NCI-H2029 treated with DMSO at 0.1 percent for 48 hours (cell line): ENCODE data around the gene OR2V1.
"Not testable (repeated sequence)": the region's sequence is repeated elsewhere in the genome, so short reads cannot be mapped to it uniquely, and the experiment has no call there.

Experiments
- DNase-seq: peaks from one replicate; lab custom pipeline; 2025; lab: John Stamatoyannopoulos, UW

OR2V1 gene, protein sequence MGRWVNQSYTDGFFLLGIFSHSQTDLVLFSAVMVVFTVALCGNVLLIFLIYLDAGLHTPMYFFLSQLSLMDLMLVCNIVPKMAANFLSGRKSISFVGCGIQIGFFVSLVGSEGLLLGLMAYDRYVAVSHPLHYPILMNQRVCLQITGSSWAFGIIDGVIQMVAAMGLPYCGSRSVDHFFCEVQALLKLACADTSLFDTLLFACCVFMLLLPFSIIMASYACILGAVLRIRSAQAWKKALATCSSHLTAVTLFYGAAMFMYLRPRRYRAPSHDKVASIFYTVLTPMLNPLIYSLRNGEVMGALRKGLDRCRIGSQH

DNA sequence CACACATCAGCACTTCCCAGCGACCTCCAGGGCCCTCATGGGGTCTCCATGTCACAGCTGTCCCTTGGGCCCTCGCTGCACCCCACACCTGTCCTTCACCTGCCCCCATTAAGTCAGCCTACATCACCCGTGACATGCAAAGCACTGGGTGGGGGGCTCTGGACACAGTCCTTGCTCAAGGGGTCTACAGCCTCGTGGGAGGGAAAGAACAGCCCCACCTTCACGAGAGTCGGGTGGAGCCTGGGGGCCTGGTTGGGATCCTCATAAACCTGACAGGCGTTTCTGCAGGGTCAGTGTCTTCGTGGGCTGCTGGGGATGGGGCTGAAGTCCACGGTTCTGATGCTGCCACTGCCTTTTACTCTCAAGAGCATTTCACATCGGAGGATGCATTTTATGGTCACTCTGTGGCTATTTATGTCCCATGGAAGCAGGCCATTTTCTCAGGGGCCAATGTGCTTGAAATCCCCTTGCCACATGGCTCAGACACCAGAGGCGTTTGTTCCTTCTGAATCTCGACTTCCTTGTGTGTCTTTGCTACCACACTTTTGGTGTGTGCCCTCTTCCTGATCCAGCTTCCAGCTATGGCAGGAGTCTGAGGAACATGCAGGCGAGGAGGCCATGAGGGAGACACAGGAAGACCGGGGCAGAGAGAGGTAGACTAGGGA is at the start of gene OR2V1:
TSS of gene OR2V1 (minus strand) at position 338 of the 665 bp plus-strand sequence. CDS start 5,865 bp downstream, outside the sequence.
- no peak for DNase-seq

DNA sequence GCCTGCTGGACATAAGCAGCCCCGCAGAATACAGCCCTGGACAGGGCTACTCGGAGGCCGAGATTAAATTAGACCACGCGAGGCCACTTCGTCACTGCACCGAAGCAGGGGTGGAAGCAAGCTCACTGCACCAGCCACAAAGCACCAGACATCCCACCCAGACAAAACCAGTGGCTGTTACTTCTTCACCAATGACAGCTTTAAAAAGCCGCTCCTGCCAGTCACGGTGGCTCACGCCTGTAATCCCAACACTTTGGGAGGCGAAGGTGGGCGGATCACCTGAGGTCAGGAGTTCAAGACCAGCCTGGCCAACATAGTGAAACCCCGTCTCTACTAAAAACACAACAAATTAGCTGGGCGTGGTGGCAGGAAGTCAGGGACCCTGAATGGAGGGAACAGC is 46.6 kb upstream of the OR2V1 start:
- not testable (repeated sequence) for DNase-seq

DNA sequence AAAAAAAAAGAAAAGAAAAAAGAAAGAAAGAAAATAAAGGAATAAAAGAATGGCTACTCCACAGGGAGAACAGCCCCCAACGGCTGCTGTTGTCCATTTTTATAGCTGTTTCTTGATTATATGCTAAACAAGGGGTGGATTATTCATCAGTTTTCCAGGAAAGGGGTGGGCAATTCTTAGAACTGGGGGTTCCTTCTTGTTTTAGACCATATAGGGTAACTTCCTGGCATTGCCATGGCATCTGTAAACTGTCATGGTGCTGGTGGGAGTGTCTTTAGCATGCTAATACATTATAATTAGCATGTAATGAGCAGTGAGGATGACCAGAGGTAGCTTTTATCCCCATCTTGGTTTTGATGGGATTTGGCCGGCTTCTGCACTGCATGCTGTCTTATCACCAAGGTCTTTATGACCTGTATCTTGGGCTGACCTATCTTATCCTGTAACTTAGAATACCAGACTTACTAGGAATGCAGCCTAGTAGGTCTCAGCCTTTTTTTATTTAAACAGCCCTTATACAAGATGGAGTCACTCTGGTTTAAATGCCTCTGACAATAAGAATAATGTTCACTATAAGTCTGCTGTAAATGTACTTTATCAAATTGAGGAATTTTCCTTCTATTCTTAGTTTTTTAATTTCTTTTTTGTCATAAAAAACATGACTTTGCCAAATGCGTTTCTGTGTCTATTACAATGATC is 45.4 kb upstream of the OR2V1 start:
- no peak for DNase-seq

DNA sequence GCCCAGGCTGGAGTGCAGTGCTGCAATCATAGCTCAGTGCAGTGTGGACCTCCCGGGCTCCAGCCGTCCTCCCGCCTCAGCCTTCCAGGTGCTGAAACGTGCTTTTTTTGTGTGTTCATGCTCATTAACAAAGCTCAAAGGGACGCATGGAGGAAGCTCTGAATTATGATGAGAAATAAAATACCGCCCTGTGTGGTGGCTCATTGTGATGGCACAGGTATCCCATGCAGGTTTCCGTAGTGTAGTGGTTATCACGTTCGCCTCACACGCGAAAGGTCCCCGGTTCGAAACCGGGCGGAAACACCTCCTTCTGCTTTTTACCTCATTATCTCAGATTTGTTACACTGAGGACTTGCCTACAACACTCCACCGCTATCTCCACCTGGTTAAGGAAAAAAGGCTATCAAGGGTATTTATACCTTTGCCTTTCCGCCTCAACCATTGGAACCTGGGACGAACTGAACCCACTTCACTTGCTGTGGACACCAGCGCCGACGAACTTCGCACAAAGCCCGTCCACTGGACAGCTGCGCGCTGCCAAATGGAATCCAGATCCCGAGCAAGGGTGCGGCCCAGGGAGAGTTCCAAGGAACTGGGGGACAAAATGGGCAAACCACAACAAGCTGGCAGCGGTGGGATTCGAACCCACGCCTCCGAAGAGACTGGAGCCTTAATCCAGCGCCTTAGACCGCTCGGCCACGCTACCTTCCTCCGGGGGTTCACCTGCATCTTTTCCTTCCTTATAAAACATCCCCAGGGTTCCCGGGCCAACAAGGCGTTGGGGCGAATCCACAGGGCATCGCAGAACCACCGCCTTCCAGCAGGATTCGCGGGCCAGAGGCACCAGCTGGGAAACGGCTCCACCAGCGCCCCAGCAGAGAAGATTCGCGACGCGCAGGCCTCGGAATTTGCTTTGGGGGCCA is 42.7 kb upstream of the OR2V1 start:
- no peak for DNase-seq

DNA sequence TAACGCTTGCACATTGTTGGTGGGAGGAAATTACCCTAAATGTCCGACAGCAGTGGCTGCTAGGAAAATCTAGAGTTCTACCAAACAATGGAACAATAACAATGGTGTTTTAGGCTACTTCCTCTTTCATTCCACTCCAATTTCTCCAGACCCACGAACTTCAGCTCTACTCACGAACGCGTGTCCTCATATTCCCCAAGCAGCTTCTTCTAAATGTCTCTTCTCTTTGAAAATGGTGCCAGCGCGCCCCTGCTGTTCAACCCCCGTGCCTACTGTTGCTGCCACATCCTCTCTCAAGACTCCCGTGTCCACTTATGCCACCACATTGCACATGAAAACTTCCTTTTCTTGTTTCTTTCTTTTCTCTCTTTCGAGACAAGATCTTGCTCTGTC is 42.1 kb upstream of the OR2V1 start:
- DNase-seq: no peak

DNA sequence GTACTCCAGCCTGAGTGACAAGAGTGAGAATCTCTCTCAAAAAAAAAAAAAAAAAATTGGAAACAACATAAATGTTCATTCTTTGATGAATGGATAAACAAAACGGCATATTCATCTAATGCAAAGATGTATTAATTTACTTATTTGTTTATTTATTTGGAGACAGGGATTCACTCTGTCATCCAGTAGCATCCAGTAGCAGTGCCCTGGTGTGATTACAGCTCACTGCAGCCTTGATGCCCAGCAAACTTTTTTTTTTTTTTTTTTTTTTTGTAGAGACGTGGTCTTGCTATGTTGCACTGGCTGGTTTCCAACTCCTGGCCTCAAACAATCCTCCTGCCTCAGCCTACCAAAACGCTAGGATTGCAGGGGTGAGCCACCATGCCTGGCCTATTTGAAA is 40.8 kb upstream of the OR2V1 start:
- no peak for DNase-seq

DNA sequence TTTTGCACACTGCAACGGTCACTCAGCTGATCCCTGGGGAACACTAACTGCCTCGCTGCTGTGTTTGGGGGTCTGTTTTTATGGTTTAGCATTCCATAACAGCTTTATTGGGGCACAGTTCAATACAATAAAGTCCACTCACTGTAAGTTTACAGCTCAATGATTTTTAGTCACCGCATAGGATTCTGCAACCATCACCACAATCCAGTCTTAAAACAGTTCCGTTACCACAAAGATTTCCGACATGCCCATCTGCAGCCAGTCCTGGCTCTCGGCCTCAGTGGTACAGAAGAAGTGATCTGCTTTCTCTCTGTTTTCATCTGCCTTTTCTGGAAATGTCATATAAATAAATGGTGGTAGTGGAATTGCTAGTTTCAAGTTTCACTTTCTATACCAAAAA is 40.0 kb upstream of the OR2V1 start:
- DNase-seq: no peak

DNA sequence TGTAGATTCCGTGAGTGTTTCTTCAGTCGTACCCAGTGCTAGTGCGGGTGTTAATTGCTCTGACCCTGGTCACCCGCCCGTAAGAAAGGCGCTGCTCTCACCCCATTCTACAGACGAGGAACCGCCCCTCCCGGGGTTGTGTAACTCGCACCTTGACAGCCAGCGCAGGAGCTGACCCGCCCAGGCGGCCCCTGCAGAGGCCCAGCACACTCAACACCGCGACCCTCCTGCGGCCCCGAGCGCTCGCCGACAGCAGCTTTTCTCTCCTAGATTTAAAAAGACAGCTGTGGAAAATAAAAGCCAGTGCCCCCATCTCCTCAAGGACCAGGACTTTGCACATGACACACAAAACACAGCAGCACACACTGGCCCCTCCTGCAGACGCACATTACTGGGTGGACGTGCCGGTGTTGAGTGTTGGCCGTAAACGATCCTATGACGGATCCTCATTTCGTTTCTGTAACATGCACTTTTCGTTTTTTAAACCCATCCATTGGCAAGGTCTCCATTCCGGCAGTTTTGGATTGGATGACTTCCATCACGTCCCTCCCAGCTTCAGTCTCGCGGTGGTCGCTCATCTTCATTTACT is 39.4 kb upstream of the OR2V1 start:
- no peak for DNase-seq

DNA sequence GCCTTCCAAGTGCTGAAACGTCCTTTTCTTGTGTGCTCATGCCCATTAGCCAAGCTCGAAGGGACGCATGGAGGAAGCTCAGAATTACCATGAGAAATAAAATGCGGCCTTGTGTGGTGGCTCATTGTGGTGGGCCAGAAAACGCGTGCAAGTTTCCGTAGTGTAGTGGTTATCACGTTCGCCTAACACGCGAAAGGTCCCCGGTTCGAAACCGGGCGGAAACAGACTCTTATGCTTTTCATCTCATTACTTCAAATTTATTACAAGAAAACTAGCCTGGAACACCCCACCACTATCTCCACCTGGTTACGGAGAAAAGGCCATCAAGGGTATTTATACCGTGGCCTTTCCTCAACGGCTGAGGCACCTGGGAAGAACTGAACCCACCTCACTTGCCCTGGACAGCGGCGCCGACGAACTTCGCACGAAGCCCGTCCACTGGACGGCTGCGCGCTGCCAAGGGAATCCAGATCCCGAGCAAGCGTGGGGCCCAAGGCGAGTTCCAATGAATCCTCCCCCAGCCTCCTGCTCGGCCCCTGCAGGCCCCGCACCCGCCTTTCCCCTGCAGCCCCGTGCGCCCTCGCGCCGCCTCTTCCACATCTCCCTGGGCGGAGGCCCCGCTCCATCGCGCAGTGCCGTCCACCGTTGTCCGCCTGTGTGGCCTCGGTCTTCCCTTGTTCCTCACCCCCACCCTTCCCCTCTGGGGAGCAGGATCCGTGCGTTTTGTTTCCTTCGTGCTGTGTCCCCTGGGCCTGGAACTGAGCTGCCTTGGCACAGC is 38.7 kb upstream of the OR2V1 start:
- not testable (repeated sequence) for DNase-seq

DNA sequence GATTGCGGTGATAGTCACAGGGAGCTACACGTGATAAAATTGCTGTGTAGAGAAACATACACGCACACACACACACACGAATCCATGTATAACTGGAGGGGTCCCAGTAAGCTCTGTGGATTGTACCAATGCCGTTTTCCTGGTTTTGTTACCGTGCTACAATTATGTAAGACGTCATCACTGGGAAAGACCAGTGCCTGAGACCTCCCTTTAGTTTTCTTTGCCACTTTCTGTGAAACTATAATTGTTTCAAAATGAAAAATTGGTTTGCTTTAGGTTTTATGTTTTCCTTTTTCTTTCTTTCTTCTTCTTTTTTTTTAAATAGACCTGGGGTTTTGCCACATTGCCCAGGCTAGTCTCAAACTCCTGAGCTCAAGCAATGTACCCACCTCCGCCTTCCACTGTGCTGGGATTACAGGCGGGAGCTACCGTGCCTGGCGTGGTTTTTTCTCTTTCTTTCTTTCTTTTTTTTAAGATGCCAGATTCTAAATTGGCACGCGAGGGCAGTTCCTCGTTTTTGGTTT is 37.7 kb upstream of the OR2V1 start:
- DNase-seq: no peak

DNA sequence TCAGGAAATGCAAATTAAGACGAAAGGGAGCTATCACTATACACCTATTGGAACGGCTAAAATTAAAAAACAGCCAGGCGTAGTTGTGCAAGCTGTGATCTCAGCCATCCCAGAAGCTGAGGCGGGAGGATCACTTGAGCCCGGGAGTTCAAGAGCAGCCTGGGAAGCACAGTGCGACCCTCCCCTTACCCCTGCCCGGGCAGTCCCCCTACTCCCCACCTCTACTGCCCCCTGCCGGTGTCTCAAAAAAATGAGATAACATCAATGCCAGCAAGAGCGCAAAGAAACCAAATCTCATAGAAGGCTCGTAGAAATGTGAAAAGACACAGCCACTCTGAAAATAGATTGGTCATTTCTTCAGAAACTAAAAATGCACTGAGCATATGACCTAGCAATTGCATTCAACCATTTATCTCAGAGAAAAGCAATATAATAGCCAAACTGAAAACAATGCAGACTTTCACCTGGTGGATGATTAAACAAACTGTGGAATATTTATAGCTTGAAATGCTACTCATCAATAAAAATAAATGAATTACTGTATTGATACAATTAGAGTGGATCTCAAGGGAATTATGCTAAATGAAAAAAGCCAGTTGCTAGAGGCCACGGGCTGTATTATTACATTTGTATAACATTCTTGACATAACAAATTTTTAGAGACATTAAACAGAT is 37.0 kb upstream of the OR2V1 start:
- DNase-seq: no peak

DNA sequence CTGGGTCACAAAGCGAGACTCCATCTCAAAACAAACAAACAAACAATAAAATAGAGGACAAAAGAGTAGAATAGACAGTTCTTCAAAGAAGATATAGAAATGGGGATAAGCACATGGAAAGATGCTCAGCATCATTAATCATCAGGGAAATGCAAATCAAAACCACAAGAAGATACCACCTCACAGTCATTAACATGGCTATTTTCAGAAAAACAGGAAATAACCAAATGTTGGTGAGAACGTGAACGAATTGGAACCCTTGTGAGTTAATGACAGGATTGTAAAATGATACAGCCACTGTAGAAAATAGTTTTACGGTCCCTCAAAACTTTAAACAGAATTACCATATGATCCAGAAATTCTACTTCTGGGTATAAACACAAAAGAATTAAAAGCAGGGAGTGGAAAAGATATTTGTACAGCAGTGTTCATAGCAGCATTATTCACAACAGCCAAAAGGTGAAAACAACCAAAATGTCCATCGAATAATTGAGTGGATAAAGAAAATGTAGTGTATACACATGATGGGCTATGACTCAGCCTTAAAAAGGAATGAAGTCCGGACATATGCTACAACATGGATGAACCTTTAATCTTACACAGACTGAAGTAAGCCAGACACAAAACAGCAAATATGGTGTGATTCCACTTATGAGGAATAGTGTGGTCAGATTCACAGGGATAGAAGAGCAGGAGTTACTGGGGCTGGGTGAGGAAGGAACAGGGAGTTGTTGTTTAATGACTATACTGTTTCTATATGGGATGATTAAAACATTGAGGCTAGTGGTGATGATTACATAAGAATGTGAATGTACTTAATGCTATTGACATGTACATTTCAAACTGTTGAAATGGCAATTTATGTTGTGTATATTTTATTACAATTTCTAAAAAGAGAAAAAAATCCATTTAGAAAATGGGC is 36.1 kb upstream of the OR2V1 start:
- DNase-seq: no peak

DNA sequence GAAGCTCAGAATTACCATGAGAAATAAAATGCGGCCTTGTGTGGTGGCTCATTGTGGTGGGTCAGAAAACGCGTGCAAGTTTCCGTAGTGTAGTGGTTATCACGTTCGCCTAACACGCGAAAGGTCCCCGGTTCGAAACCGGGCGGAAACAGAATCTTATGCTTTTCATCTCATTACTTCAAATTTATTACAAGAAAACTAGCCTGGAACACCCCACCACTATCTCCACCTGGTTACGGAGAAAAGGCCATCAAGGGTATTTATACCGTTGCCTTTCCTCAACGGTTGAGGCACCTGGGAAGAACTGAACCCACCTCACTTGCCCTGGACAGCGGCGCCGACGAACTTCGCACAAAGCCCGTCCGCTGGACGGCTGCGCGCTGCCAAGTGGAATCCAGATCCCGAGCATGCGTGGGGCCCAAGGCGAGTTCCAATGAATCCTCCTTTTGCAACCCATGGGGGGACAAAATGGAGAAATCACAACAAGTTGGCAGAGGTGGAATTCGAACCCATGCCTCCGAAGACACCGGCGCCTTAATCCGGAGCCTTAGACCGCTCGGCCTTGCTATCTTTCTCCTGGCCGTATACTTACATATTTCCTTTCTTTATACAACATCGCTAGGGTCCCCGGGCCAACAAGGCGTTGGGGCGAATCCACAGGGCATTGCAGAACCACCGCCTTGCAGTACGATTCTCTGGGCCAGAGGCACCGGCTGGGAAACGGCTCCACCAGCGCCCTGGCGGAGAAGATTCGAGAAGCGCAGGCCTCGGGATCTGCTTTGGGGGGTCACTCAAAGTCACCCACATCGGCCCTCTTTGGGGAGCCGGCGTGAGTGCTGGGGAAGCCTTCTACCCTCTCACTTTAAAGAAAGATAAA is 33.3 kb upstream of the OR2V1 start:
- no peak for DNase-seq

DNA sequence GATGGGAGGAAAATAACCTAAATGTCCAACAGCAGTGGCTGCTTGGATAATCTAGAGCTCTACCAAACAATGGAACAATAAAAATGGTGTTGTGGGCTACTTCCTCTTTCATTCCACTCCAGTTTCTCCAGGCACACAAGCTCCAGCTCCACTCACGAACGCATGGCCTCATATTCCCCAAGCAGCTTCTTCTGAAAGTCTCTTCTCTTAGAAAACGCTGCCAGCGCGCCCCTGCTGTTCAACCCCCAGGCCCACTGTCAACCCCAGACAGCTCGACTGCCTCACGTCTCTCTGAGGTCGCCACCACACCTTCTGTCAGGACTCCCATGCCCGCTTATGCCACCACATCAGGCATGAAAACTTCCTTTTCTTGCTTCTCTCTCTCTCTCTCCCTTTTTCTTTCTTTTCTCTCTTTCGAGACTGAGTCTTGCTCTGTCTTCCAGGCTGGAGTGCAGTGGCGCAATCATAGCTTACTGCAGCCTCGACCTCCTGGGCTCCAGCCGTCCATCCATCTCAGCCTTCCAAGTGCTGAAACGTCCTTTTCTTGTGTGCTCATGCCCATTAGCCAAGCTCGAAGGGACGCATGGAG is 32.6 kb upstream of the OR2V1 start:
- DNase-seq: no peak

DNA sequence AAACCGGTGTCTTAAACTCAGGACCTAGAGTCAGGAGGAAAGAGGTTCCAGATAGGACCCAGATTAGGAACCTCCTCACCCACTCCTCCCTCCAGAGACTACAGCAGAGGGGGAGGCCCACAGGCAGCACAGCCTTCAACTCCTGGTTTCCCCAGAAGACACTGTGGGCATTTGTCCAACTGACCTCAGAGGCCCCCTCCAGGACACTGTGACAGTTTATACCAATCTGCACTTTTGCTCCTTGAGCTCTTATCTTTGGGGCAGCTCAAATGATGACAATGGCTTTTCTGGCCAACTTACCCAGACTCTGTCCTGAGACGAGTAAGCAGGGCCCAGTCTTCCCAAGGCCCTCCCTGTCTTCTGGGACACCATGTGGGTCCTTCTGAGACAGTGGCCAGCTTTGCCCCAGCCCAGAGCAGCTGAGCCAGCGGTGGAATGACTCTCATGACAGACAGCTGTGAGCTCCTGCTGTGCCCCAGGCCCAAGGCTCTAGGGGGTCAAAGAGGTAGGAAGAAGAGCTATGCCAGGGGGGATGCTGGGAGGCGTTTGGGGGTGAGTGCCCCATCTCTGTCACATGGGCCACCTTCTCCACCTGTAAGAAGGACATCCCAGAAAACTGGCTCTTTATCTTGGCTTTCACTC is 30.7 kb upstream of the OR2V1 start:
- DNase-seq: no peak

DNA sequence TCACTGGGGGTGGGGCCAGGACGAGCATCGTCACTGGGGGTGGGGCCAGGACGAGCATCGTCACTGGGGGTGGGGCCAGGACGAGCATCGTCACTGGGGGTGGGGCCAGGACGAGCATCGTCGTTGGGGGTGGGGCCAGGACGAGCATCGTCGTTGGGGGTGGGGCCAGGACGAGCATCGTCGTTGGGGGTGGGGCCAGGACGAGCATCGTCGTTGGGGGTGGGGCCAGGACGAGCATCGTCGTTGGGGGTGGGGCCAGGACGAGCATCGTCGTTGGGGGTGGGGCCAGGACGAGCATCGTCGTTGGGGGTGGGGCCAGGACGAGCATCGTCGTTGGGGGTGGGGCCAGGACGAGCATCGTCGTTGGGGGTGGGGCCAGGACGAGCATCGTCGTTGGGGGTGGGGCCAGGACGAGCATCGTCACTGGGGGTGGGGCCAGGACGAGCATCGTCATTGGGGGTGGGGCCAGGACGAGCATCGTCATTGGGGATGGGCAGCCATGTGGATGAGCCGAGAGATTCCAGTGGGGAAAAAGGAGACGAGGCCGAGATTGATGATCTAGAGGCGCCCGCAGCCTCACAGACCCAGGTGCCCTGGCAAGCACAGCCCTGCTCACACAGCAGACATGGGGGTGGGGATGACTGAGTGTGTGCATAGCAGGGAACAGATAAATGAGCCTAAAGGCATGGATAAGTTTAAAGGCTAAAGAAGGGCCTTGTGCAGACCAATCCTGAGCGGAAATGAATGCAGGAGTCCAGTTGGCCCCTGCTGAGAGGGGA is 30.0 kb upstream of the OR2V1 start:
- DNase-seq: not testable (repeated sequence)
